ENCODE results near the gene MGME1. TPM values are rescaled to one million over a fixed set of nuclear protein-coding genes. Genes with fewer than 3 reads are reported as not detected.

The MGME1 gene
- total and polyA plus RNA-seq, 9 of the 15 experiments (the other 6 are each of a cell fraction or from before 2014, with no cell fraction given): 13.4 to 45.1 (median 30.6) TPM

DNA sequence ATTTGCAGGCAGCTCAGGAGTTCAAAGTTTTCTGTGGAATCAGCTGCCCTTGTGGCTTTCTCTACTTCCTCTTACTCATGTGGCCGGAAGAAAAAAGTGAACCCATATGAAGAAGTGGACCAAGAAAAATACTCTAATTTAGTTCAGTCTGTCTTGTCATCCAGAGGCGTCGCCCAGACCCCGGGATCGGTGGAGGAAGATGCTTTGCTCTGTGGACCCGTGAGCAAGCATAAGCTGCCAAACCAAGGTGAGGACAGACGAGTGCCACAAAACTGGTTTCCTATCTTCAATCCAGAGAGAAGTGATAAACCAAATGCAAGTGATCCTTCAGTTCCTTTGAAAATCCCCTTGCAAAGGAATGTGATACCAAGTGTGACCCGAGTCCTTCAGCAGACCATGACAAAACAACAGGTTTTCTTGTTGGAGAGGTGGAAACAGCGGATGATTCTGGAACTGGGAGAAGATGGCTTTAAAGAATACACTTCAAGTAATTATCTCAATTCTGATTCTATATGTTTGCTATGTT is 1.1 kb downstream of the MGME1 start (continued):
- TF ChIP-seq, protein P1, sequence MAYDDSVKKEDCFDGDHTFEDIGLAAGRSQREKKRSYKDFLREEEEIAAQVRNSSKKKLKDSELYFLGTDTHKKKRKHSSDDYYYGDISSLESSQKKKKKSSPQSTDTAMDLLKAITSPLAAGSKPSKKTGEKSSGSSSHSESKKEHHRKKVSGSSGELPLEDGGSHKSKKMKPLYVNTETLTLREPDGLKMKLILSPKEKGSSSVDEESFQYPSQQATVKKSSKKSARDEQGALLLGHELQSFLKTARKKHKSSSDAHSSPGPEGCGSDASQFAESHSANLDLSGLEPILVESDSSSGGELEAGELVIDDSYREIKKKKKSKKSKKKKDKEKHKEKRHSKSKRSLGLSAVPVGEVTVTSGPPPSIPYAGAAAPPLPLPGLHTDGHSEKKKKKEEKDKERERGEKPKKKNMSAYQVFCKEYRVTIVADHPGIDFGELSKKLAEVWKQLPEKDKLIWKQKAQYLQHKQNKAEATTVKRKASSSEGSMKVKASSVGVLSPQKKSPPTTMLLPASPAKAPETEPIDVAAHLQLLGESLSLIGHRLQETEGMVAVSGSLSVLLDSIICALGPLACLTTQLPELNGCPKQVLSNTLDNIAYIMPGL (CRISPR knock-in tag; IDR thresholded peaks at IDR 0.05): no peak
- no peak for TF ChIP-seq GTF3C2 (IDR thresholded peaks at IDR 0.05; ENCODE audit: borderline replicate concordance, extremely low read depth, insufficient read length)
- TF ChIP-seq ETV1 (tag; conservative IDR thresholded peaks at IDR 0.05; ENCODE audit: low read depth): peak; percentile 65
- no peak for TF ChIP-seq NFE2 (IDR thresholded peaks at IDR 0.05; ENCODE audit: low read depth)
- TF ChIP-seq ZFP91 (CRISPR knock-in tag; IDR thresholded peaks at IDR 0.05): no peak
- TF ChIP-seq SETDB1 (IDR thresholded peaks at IDR 0.05; ENCODE audit: low read length): no peak
- no peak for TF ChIP-seq U2AF1 (optimal IDR thresholded peaks at IDR 0.05; ENCODE audit: low read depth, low read length)
- no peak for TF ChIP-seq ZSCAN32 (CRISPR knock-in tag; IDR thresholded peaks at IDR 0.05)
- TF ChIP-seq KLF6 (CRISPR knock-in tag; IDR thresholded peaks at IDR 0.05; ENCODE audit: borderline replicate concordance): no peak
- TF ChIP-seq NFIC (IDR thresholded peaks at IDR 0.05): no peak
- TF ChIP-seq CSDE1 (IDR thresholded peaks at IDR 0.05): no peak
- TF ChIP-seq, protein P2, sequence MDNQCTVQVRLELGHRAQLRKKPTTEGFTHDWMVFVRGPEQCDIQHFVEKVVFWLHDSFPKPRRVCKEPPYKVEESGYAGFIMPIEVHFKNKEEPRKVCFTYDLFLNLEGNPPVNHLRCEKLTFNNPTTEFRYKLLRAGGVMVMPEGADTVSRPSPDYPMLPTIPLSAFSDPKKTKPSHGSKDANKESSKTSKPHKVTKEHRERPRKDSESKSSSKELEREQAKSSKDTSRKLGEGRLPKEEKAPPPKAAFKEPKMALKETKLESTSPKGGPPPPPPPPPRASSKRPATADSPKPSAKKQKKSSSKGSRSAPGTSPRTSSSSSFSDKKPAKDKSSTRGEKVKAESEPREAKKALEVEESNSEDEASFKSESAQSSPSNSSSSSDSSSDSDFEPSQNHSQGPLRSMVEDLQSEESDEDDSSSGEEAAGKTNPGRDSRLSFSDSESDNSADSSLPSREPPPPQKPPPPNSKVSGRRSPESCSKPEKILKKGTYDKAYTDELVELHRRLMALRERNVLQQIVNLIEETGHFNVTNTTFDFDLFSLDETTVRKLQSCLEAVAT (IDR thresholded peaks at IDR 0.05): peak; percentile 56 to 65; a peak in 1 of 4 replicates
- TF ChIP-seq STAT5A (IDR thresholded peaks at IDR 0.05; ENCODE audit: borderline replicate concordance, low read length): no peak
- TF ChIP-seq FOXJ3 (CRISPR knock-in tag; IDR thresholded peaks at IDR 0.05): no peak
- TF ChIP-seq PURB (CRISPR knock-in tag; IDR thresholded peaks at IDR 0.05; ENCODE audit: low read depth): no peak
- no peak for TF ChIP-seq BRF1 (IDR thresholded peaks at IDR 0.05; ENCODE audit: borderline replicate concordance, extremely low read depth, insufficient read length)
- peak; percentile 61; the same call in 1 of the 2 replicates for TF ChIP-seq GABPA (tag; conservative IDR thresholded peaks at IDR 0.05; ENCODE audit: low read depth)
- no peak for TF ChIP-seq BRCA1 (IDR thresholded peaks at IDR 0.05)
- no peak for TF ChIP-seq BRCA1 (CRISPR knock-in tag; IDR thresholded peaks at IDR 0.05)
- no peak for TF ChIP-seq EGR1 (conservative IDR thresholded peaks at IDR 0.05)
- no peak for TF ChIP-seq NR4A1 (CRISPR knock-in tag; IDR thresholded peaks at IDR 0.05)
- TF ChIP-seq NR4A1 (tag; IDR thresholded peaks at IDR 0.05): no peak
- TF ChIP-seq HDGF (IDR thresholded peaks at IDR 0.05): no peak
